Neural cell (in vitro differentiated cells): ENCODE data around the gene FAM219B. TPM values are rescaled to one million over a fixed set of nuclear protein-coding genes. Genes with fewer than 3 reads are reported as not detected.

Source experiments
- H2AFZ ChIP-seq: fragments of 200-600, 300-800 bp; sonication (generic), shearing (Covaris generic); 2 replicates; pipeline ENCODE4 v1.6.0; 2014; ENCODE audit warnings: low read depth, mild to moderate bottlenecking, antibody characterized with exemption, low read length, moderate library complexity
- H3F3A ChIP-seq: fragments of 200-600 bp; shearing (Covaris generic); 2 replicates; pipeline ENCODE4 v1.6.1; 2016; ENCODE audit warnings: mild to moderate bottlenecking, moderate library complexity, mixed read lengths, antibody characterized with exemption, low read length; ENCODE audit not compliant: insufficient read depth, poor library complexity, severe bottlenecking
- H3K27ac ChIP-seq: fragments of 200-600, 300-800 bp; sonication (generic), shearing (Covaris generic); 2 replicates; pipeline ENCODE4 v1.5.1; 2014; ENCODE audit warnings: mild to moderate bottlenecking, low read length, moderate library complexity
- H3K27me3 ChIP-seq: fragments of 300-800, 200-600 bp; sonication (generic), shearing (Covaris generic); 2 replicates; pipeline ENCODE4 v1.6.0; 2014; ENCODE audit warnings: mild to moderate bottlenecking, low read depth, low read length, moderate library complexity; ENCODE audit not compliant: insufficient read depth
- H3K36me3 ChIP-seq: fragments of 300-800, 200-600 bp; sonication (generic), shearing (Covaris generic); 2 replicates; pipeline ENCODE4 v1.5.1; 2014; ENCODE audit warnings: mild to moderate bottlenecking, antibody characterized with exemption, low read length, moderate library complexity; ENCODE audit not compliant: insufficient read depth
- H3K4me2 ChIP-seq: fragments of 300-800, 200-600 bp; sonication (generic), shearing (Covaris generic); 2 replicates; pipeline ENCODE4 v1.6.0; 2014; ENCODE audit warnings: mild to moderate bottlenecking, low read length
- H3K4me3 ChIP-seq: fragments of 300-800, 200-600 bp; sonication (generic), shearing (Covaris generic); 2 replicates; pipeline ENCODE4 v1.5.1; 2014; ENCODE audit warnings: mild to moderate bottlenecking, low read length, moderate library complexity
- H3K79me2 ChIP-seq: fragments of 200-600 bp; shearing (Covaris generic); replicated peaks from 2 replicates; pipeline ENCODE4 v1.6.0; 2014; ENCODE audit warnings: mild to moderate bottlenecking, low read length, moderate library complexity; ENCODE audit not compliant: insufficient read depth
- H3K9ac ChIP-seq: fragments of 300-800, 200-600 bp; sonication (generic), shearing (Covaris generic); 2 replicates; pipeline ENCODE4 v1.6.1; 2016; ENCODE audit warnings: mild to moderate bottlenecking, low read length, mixed read lengths
- H3K9me2 ChIP-seq: fragments of 200-600 bp; shearing (Covaris generic); 2 replicates; pipeline ENCODE4 v1.6.1; 2016; ENCODE audit warnings: mild to moderate bottlenecking, low read length, mixed read lengths; ENCODE audit not compliant: insufficient read depth
- H3K9me3 ChIP-seq: fragments of 200-600, 300-800 bp; sonication (generic), shearing (Covaris generic); 2 replicates; pipeline ENCODE4 v1.6.1; 2016; ENCODE audit warnings: mild to moderate bottlenecking, mixed run types, low read length, moderate library complexity, mixed read lengths
- H4K20me1 ChIP-seq: fragments of 200-600 bp; shearing (Covaris generic); 2 replicates; pipeline ENCODE4 v1.6.1; 2016; ENCODE audit warnings: mild to moderate bottlenecking, mixed run types; ENCODE audit not compliant: insufficient read depth
- EP300 ChIP-seq: fragments of 450-650 bp; conservative IDR thresholded peaks from 2 replicates; pipeline ENCODE4 v1.6.1; 2014; ENCODE audit warnings: antibody characterized with exemption, mild to moderate bottlenecking, moderate library complexity; ENCODE audit not compliant: poor library complexity, severe bottlenecking
- EZH2 ChIP-seq: fragments of 200-600, 300-800 bp; shearing (Covaris generic), sonication (generic); IDR thresholded peaks from 2 replicates; pipeline ENCODE4 v1.6.1; 2014; ENCODE audit warnings: antibody characterized with exemption, low read length, borderline replicate concordance, mild to moderate bottlenecking; ENCODE audit not compliant: insufficient read depth, poor library complexity, severe bottlenecking
- MXI1 ChIP-seq: fragments of 450-650 bp; conservative IDR thresholded peaks from 2 replicates; pipeline ENCODE4 v1.6.1; 2014; ENCODE audit warnings: antibody characterized with exemption, mild to moderate bottlenecking; ENCODE audit not compliant: poor library complexity, severe bottlenecking
- POLR2AphosphoS5 ChIP-seq: IDR thresholded peaks from 2 replicates; pipeline ENCODE4 v1.6.1; 2012
- RAD21 ChIP-seq: fragments of 450-650 bp; conservative IDR thresholded peaks from 2 replicates; pipeline ENCODE4 v1.6.1; 2014; ENCODE audit warnings: antibody characterized with exemption, mild to moderate bottlenecking, moderate library complexity
- SMC3 ChIP-seq: fragments of 450-650 bp; conservative IDR thresholded peaks from 2 replicates; pipeline ENCODE4 v1.6.1; 2014; ENCODE audit warnings: antibody characterized with exemption, mild to moderate bottlenecking, moderate library complexity; ENCODE audit not compliant: poor library complexity
- TAF1 ChIP-seq: IDR thresholded peaks from 2 replicates; pipeline ENCODE4 v1.6.1; 2012; ENCODE audit warnings: low read depth
- polyA plus RNA-seq: library from polyadenylated mRNA; depleted of rRNA; stranded (reverse); fragments of >200 nt; gene quantifications from 2 replicates; pipeline ENCODE4 v1.2.3, GENCODE V29; 2014
- TF ChIP-seq, protein P1 (sequence below): fragments of 450-650 bp; IDR thresholded peaks from 2 replicates; pipeline ENCODE4 v1.5.1; 2014; ENCODE audit warnings: antibody characterized with exemption, mild to moderate bottlenecking, moderate library complexity; ENCODE audit not compliant: poor library complexity, severe bottlenecking
- TF ChIP-seq, protein P2 (sequence below): IDR thresholded peaks from 2 replicates; pipeline ENCODE4 v1.6.1; 2012; ENCODE audit warnings: borderline replicate concordance

The FAM219B gene
- polyA plus RNA-seq, 1 donor from 2014 or later = 250 TPM

DNA sequence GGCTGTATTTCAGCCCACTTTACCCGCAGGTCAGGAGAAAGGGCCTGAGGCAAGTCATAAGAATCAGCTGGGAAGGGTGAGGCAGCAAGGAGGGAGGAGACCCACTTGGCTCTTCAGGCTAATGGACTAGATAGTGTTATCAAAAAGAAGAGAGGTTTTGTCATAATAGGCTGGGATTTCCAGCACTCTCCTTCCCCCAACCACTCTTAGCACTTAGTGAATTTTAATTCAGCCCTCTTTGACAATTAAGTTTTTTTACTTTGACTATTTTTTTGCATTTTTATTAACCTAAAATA lies 16.0 kb downstream of the FAM219B start:
- no peaks in the 10 kb centered on the region for H4K20me1 ChIP-seq
- peak overlapping the region; percentile 86 for H3K9ac ChIP-seq
- H3K4me2 ChIP-seq = peak overlapping the region; percentile 80
- peaks cover 5% of the 10 kb centered on the region for H3K36me3 ChIP-seq
- no peaks in the 10 kb centered on the region for H3K79me2 ChIP-seq
- peak overlapping the region; percentile 82 for H3K4me3 ChIP-seq
- no peaks in the 10 kb centered on the region for H3K27me3 ChIP-seq
- no peaks in the 10 kb centered on the region for H3K9me3 ChIP-seq
- H3F3A ChIP-seq = no peaks in the 10 kb centered on the region
- peak overlapping the region; percentile 97 for H2AFZ ChIP-seq
- TF ChIP-seq SMC3 (no peak), POLR2AphosphoS5 (no peak), RAD21 (no peak), EZH2 (no peak), EP300 (no peak), MXI1 (no peak), TAF1 (no peak)
- TF ChIP-seq, protein P1, sequence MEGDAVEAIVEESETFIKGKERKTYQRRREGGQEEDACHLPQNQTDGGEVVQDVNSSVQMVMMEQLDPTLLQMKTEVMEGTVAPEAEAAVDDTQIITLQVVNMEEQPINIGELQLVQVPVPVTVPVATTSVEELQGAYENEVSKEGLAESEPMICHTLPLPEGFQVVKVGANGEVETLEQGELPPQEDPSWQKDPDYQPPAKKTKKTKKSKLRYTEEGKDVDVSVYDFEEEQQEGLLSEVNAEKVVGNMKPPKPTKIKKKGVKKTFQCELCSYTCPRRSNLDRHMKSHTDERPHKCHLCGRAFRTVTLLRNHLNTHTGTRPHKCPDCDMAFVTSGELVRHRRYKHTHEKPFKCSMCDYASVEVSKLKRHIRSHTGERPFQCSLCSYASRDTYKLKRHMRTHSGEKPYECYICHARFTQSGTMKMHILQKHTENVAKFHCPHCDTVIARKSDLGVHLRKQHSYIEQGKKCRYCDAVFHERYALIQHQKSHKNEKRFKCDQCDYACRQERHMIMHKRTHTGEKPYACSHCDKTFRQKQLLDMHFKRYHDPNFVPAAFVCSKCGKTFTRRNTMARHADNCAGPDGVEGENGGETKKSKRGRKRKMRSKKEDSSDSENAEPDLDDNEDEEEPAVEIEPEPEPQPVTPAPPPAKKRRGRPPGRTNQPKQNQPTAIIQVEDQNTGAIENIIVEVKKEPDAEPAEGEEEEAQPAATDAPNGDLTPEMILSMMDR = no peak
- TF ChIP-seq, protein P2, sequence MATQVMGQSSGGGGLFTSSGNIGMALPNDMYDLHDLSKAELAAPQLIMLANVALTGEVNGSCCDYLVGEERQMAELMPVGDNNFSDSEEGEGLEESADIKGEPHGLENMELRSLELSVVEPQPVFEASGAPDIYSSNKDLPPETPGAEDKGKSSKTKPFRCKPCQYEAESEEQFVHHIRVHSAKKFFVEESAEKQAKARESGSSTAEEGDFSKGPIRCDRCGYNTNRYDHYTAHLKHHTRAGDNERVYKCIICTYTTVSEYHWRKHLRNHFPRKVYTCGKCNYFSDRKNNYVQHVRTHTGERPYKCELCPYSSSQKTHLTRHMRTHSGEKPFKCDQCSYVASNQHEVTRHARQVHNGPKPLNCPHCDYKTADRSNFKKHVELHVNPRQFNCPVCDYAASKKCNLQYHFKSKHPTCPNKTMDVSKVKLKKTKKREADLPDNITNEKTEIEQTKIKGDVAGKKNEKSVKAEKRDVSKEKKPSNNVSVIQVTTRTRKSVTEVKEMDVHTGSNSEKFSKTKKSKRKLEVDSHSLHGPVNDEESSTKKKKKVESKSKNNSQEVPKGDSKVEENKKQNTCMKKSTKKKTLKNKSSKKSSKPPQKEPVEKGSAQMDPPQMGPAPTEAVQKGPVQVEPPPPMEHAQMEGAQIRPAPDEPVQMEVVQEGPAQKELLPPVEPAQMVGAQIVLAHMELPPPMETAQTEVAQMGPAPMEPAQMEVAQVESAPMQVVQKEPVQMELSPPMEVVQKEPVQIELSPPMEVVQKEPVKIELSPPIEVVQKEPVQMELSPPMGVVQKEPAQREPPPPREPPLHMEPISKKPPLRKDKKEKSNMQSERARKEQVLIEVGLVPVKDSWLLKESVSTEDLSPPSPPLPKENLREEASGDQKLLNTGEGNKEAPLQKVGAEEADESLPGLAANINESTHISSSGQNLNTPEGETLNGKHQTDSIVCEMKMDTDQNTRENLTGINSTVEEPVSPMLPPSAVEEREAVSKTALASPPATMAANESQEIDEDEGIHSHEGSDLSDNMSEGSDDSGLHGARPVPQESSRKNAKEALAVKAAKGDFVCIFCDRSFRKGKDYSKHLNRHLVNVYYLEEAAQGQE = no peak
- H3K27ac ChIP-seq = peak overlapping the region; percentile 66
- no peaks in the 10 kb centered on the region for H3K9me2 ChIP-seq

DNA sequence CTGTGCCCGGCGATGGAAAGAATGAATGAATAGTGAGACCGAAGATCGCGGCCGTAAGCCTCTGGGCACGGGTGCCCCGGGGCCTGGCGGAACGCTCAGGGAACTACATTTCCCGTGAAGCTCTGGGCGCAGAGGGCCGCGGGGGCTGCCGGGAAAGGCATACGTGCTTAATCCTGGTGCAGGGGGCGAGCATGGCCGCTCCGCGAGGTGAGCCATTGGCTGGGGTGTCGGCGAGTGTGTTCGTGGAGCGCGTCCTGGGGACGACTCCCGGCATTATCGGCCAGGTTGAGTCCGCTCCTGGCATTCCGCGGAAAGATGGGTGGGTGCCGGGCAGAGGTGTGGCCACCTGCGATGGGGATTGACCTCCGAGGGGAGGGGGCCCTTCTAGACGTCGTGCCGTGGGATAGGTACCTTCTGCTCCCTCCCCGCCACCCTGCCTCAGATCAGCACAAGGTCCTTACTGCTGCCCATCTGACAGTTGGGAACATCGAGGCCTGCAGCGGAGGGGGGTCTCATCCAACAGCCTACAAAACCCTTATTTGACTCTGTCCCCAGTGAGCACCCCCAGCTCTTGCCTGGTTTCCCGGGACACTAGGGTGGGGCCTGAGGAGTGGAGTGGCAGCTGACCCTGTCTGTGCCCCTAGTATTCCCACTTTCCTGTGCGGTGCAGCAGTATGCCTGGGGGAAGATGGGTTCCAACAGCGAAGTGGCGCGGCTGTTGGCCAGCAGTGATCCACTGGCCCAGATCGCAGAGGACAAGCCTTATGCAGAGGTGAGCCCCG lies 16.6 kb downstream of the FAM219B start, which contains the start of gene MPI:
Gene MPI, plus strand, starts transcription at position 160 of the 782 bp plus-strand sequence. Its CDS starts 32 bp downstream, at position 192.
- peak within 1 kb of the TSS; percentile 86 for H3K9ac ChIP-seq
- H3K36me3 ChIP-seq = peaks cover 5% of the 10 kb centered on the region
- no peaks in the 10 kb centered on the region for H3K9me3 ChIP-seq
- H3K9me2 ChIP-seq = no peaks in the 10 kb centered on the region
- no peaks in the 10 kb centered on the region for H3F3A ChIP-seq
- no peaks in the 10 kb centered on the region for H4K20me1 ChIP-seq
- H3K27me3 ChIP-seq = no peaks in the 10 kb centered on the region
- peak within 1 kb of the TSS; percentile 66 for H3K27ac ChIP-seq
- no peaks in the 10 kb centered on the region for H3K79me2 ChIP-seq
- H3K4me3 ChIP-seq = peak within 1 kb of the TSS; percentile 82
- H2AFZ ChIP-seq = peak within 1 kb of the TSS; percentile 97
- peak within 1 kb of the TSS; percentile 80 for H3K4me2 ChIP-seq
- TF ChIP-seq, protein P1 = peak; percentile 32
- TF ChIP-seq EP300 (peak; percentile 32), TAF1 (no peak), RAD21 (peak; percentile 34), POLR2AphosphoS5 (peak; percentile 85), MXI1 (peak; percentile 93)
- TF ChIP-seq, protein P2 = no peak
